ENCODE data around the gene NECTIN4.
"Not testable (repeated sequence)": the region's sequence is repeated elsewhere in the genome, so short reads cannot be mapped to it uniquely, and the experiment has no call there.

NECTIN4 gene

GRCh38 chr1:161066694-161067093 lies 22.7 kb downstream of the NECTIN4 start:
- H3K27me3 ChIP-seq (ENCODE audit: low read depth, low read length) = no peaks in the 10 kb centered on the region
- H3K4me3 ChIP-seq (ENCODE audit: low read length) = no peak overlapping the region
- H3K9me3 ChIP-seq (ENCODE audit: insufficient read depth, low read length) = no peaks in the 10 kb centered on the region
- peaks cover 72% of the 10 kb centered on the region for H3K79me2 ChIP-seq (ENCODE audit: low read length)
- no peak overlapping the region for H3K9ac ChIP-seq (ENCODE audit: low read length)
- H3K4me1 ChIP-seq (ENCODE audit: low read length) = peaks cover 30% of the 10 kb centered on the region
- H4K20me1 ChIP-seq (ENCODE audit: insufficient read depth, low read length) = peaks cover 43% of the 10 kb centered on the region
- H2AFZ ChIP-seq (ENCODE audit: low read depth, low read length) = no peak overlapping the region
- peaks cover 26% of the 10 kb centered on the region for H3K36me3 ChIP-seq (replicated peaks; ENCODE audit: low read depth, low read length)
- H3K27ac ChIP-seq (ENCODE audit: low read length) = no peak overlapping the region
- TF ChIP-seq, protein P1, sequence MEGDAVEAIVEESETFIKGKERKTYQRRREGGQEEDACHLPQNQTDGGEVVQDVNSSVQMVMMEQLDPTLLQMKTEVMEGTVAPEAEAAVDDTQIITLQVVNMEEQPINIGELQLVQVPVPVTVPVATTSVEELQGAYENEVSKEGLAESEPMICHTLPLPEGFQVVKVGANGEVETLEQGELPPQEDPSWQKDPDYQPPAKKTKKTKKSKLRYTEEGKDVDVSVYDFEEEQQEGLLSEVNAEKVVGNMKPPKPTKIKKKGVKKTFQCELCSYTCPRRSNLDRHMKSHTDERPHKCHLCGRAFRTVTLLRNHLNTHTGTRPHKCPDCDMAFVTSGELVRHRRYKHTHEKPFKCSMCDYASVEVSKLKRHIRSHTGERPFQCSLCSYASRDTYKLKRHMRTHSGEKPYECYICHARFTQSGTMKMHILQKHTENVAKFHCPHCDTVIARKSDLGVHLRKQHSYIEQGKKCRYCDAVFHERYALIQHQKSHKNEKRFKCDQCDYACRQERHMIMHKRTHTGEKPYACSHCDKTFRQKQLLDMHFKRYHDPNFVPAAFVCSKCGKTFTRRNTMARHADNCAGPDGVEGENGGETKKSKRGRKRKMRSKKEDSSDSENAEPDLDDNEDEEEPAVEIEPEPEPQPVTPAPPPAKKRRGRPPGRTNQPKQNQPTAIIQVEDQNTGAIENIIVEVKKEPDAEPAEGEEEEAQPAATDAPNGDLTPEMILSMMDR (IDR thresholded peaks at IDR 0.05; ENCODE audit: low read depth, low read length) = no peak
- peak overlapping the region; percentile 2; the same call in 1 of the 2 replicates for H3K4me2 ChIP-seq (ENCODE audit: low read length)

- H3K79me2 ChIP-seq (ENCODE audit: low read length) = peaks cover 83% of the 10 kb centered on the region
- not testable (repeated sequence) for H2AFZ ChIP-seq (ENCODE audit: low read depth, low read length); H3K27me3 ChIP-seq (ENCODE audit: low read depth, low read length); H3K4me2 ChIP-seq (ENCODE audit: low read length); H3K4me3 ChIP-seq (ENCODE audit: low read length); H3K9ac ChIP-seq (ENCODE audit: low read length); H3K27ac ChIP-seq (ENCODE audit: low read length); H3K9me3 ChIP-seq (ENCODE audit: insufficient read depth, low read length)
- H3K4me1 ChIP-seq (ENCODE audit: low read length) = peaks cover 21% of the 10 kb centered on the region
- peaks cover 45% of the 10 kb centered on the region for H4K20me1 ChIP-seq (ENCODE audit: insufficient read depth, low read length)
- peaks cover 30% of the 10 kb centered on the region for H3K36me3 ChIP-seq (replicated peaks; ENCODE audit: low read depth, low read length)
These were observed 23.7 kb downstream of the NECTIN4 start for GRCh38 chr1:161065681-161066080.

- not testable (repeated sequence) for H3K4me3 ChIP-seq (ENCODE audit: low read length); H3K27ac ChIP-seq (ENCODE audit: low read length); H3K9me3 ChIP-seq (ENCODE audit: insufficient read depth, low read length); H2AFZ ChIP-seq (ENCODE audit: low read depth, low read length); H3K9ac ChIP-seq (ENCODE audit: low read length); H3K27me3 ChIP-seq (ENCODE audit: low read depth, low read length); H3K4me2 ChIP-seq (ENCODE audit: low read length)
- Histone ChIP-seq H4K20me1 (ENCODE audit: insufficient read depth, low read length) (peaks cover 46% of the 10 kb centered on the region), H3K79me2 (ENCODE audit: low read length) (peaks cover 82% of the 10 kb centered on the region), H3K36me3 (replicated peaks; ENCODE audit: low read depth, low read length) (peaks cover 39% of the 10 kb centered on the region), H3K4me1 (ENCODE audit: low read length) (peaks cover 13% of the 10 kb centered on the region)
These were observed 25.4 kb downstream of the NECTIN4 start for GRCh38 chr1:161063936-161064335.

DNA sequence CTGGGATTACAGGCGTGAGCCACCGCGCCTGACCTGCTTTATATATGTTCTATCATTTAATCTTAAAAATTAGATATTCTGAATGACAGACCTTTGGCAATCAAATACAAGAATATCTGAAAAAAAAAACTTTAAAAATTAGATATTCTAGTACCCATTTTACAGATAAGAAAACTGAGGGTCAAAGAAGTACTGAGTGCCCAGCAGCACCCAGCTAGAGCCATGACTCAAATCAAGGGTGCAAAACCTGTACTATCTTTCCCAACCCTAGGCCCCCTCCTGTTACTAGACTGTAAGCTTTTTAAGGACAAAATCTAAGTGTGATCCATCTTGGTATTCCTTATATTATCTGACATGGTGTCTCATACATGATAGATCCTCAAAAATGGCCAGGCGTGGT lies 27.9 kb downstream of the NECTIN4 start:
- H3K4me2 ChIP-seq (ENCODE audit: low read length) = no peak overlapping the region
- peaks cover 57% of the 10 kb centered on the region for H3K79me2 ChIP-seq (ENCODE audit: low read length)
- no peak for TF ChIP-seq EZH2phosphoT487 (IDR thresholded peaks at IDR 0.05; ENCODE audit: low read depth)
- TF ChIP-seq, protein P1 (IDR thresholded peaks at IDR 0.05; ENCODE audit: low read depth, low read length) = no peak
- no peak overlapping the region for H3K4me3 ChIP-seq (ENCODE audit: low read length)
- peaks cover 33% of the 10 kb centered on the region for H3K36me3 ChIP-seq (replicated peaks; ENCODE audit: low read depth, low read length)
- H3K4me1 ChIP-seq (ENCODE audit: low read length) = no peaks in the 10 kb centered on the region
- no peaks in the 10 kb centered on the region for H3K9me3 ChIP-seq (ENCODE audit: insufficient read depth, low read length)
- H2AFZ ChIP-seq (ENCODE audit: low read depth, low read length) = no peak overlapping the region
- H4K20me1 ChIP-seq (ENCODE audit: insufficient read depth, low read length) = peaks cover 30% of the 10 kb centered on the region
- no peaks in the 10 kb centered on the region for H3K27me3 ChIP-seq (ENCODE audit: low read depth, low read length)
- no peak overlapping the region for H3K27ac ChIP-seq (ENCODE audit: low read length)
- no peak overlapping the region for H3K9ac ChIP-seq (ENCODE audit: low read length)

GRCh38 chr1:161059293-161059692 lies 30.1 kb downstream of the NECTIN4 start:
- Histone ChIP-seq H3K4me3 (ENCODE audit: low read length) (no peak overlapping the region), H3K4me2 (ENCODE audit: low read length) (no peak overlapping the region), H3K27ac (ENCODE audit: low read length) (no peak overlapping the region), H2AFZ (ENCODE audit: low read depth, low read length) (no peak overlapping the region), H3K9me3 (ENCODE audit: insufficient read depth, low read length) (no peaks in the 10 kb centered on the region), H3K79me2 (ENCODE audit: low read length) (peaks cover 39% of the 10 kb centered on the region), H3K9ac (ENCODE audit: low read length) (no peak overlapping the region), H3K4me1 (ENCODE audit: low read length) (no peaks in the 10 kb centered on the region), H3K27me3 (ENCODE audit: low read depth, low read length) (no peaks in the 10 kb centered on the region), H3K36me3 (replicated peaks; ENCODE audit: low read depth, low read length) (peaks cover 42% of the 10 kb centered on the region), H4K20me1 (ENCODE audit: insufficient read depth, low read length) (peaks cover 20% of the 10 kb centered on the region)
- TF ChIP-seq, protein P1 (IDR thresholded peaks at IDR 0.05; ENCODE audit: low read depth, low read length) = no peak
- TF ChIP-seq EZH2phosphoT487 (IDR thresholded peaks at IDR 0.05; ENCODE audit: low read depth) = no peak

Measured in OCI-LY3 (cell line).